KMS-11 (cell line): Measurements from ENCODE around the gene PDE5A.
"Not testable (repeated sequence)": the region's sequence is repeated elsewhere in the genome, so short reads cannot be mapped to it uniquely, and the experiment has no call there.

Experiments
- H2AFZ ChIP-seq: fragments of 200-600 bp; sonication (generic); 2 replicates; pipeline ENCODE4 v1.6.1; 2016; ENCODE audit warnings: antibody characterized with exemption, mixed run types, low read depth
- H3K27ac ChIP-seq: fragments of 200-600 bp; sonication (generic); 2 replicates; pipeline ENCODE4 v1.6.1; 2016; ENCODE audit warnings: mild to moderate bottlenecking, mixed run types
- H3K27me3 ChIP-seq: fragments of 200-600 bp; sonication (generic); 2 replicates; pipeline ENCODE4 v1.6.1; 2017; ENCODE audit warnings: mild to moderate bottlenecking, low read depth, mixed run types, moderate library complexity; ENCODE audit not compliant: insufficient read depth
- H3K36me3 ChIP-seq: fragments of 200-600 bp; sonication (generic); 2 replicates; pipeline ENCODE4 v1.6.1; 2017; ENCODE audit warnings: mild to moderate bottlenecking, mixed run types; ENCODE audit not compliant: insufficient read depth
- H3K4me1 ChIP-seq: fragments of 200-600 bp; sonication (generic); 2 replicates; pipeline ENCODE4 v1.6.1; 2016; ENCODE audit warnings: mild to moderate bottlenecking, low read depth, mixed run types; ENCODE audit not compliant: poor library complexity, severe bottlenecking
- H3K4me2 ChIP-seq: fragments of 200-600 bp; sonication (generic); 2 replicates; pipeline ENCODE4 v1.7.0; 2016; ENCODE audit warnings: mild to moderate bottlenecking, mixed run types
- H3K4me3 ChIP-seq: fragments of 200-600 bp; sonication (generic); IDR thresholded peaks from 2 replicates; pipeline ENCODE4 v1.6.1; 2017; ENCODE audit warnings: low read depth, low read length, mixed read lengths; ENCODE audit not compliant: insufficient read depth
- H3K79me2 ChIP-seq: fragments of 200-600 bp; sonication (generic); 2 replicates; pipeline ENCODE4 v1.6.1; 2016; ENCODE audit warnings: low read depth, mixed run types; ENCODE audit not compliant: insufficient read depth
- H3K9ac ChIP-seq: fragments of 200-600 bp; sonication (generic); 2 replicates; pipeline ENCODE4 v1.6.1; 2016; ENCODE audit warnings: mild to moderate bottlenecking, mixed run types
- H4K20me1 ChIP-seq: fragments of 200-600 bp; sonication (generic); 2 replicates; pipeline ENCODE4 v1.6.1; 2016; ENCODE audit warnings: mild to moderate bottlenecking, mixed run types; ENCODE audit not compliant: insufficient read depth
- CTCF ChIP-seq: fragments of 200-600 bp; sonication (generic); conservative IDR thresholded peaks from 2 replicates; pipeline ENCODE4 v1.6.1; 2017; ENCODE audit warnings: low read depth, mild to moderate bottlenecking, antibody characterized with exemption, low read length, moderate library complexity, mixed read lengths

The PDE5A gene

GRCh38 chr4:119643306-119644042 lies 14.9 kb upstream of the PDE5A start:
- Histone ChIP-seq H3K79me2 (no peaks in the 10 kb centered on the region), H2AFZ (no peak overlapping the region), H3K4me3 (no peak overlapping the region), H3K27ac (no peak overlapping the region), H3K4me2 (no peak overlapping the region), H3K9ac (no peak overlapping the region), H3K27me3 (no peaks in the 10 kb centered on the region), H3K36me3 (no peaks in the 10 kb centered on the region), H4K20me1 (no peaks in the 10 kb centered on the region), H3K4me1 (no peaks in the 10 kb centered on the region)
- TF ChIP-seq CTCF, result no peak

DNA sequence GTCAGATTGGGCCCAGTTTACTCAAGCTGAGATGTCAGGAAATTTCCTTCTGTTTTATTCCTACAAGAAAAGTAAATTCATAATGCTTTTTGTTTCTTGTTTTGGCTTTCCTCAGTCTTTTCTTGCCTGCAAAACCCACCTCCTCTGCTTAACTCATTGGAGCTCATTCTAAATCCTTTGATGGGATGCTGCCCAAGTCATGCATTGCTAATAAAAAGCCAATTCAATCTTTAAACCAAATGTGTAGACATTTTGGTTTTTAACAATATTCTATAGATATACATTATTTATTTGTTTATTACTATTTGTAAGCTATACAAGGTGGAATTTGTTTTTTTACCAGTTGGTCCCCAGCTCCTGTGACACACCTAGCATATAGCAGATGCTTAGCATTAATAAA lies 13.2 kb upstream of the PDE5A start:
- no peaks in the 10 kb centered on the region for H3K27me3 ChIP-seq
- H4K20me1 ChIP-seq, result no peaks in the 10 kb centered on the region
- H3K4me1 ChIP-seq, result no peaks in the 10 kb centered on the region
- no peak overlapping the region for H3K27ac ChIP-seq
- no peak overlapping the region for H3K9ac ChIP-seq
- no peak overlapping the region for H3K4me2 ChIP-seq
- H2AFZ ChIP-seq, result no peak overlapping the region
- no peak for TF ChIP-seq CTCF
- no peaks in the 10 kb centered on the region for H3K36me3 ChIP-seq
- H3K4me3 ChIP-seq, result no peak overlapping the region
- no peaks in the 10 kb centered on the region for H3K79me2 ChIP-seq

GRCh38 chr4:119638359-119638758 lies 9.8 kb upstream of the PDE5A start:
- Histone ChIP-seq H3K27ac (no peak overlapping the region), H3K79me2 (no peaks in the 10 kb centered on the region), H3K9ac (no peak overlapping the region), H3K27me3 (no peaks in the 10 kb centered on the region), H2AFZ (no peak overlapping the region), H3K36me3 (no peaks in the 10 kb centered on the region), H3K4me2 (no peak overlapping the region), H3K4me3 (no peak overlapping the region), H4K20me1 (no peaks in the 10 kb centered on the region), H3K4me1 (no peaks in the 10 kb centered on the region)
- TF ChIP-seq CTCF, result no peak

DNA sequence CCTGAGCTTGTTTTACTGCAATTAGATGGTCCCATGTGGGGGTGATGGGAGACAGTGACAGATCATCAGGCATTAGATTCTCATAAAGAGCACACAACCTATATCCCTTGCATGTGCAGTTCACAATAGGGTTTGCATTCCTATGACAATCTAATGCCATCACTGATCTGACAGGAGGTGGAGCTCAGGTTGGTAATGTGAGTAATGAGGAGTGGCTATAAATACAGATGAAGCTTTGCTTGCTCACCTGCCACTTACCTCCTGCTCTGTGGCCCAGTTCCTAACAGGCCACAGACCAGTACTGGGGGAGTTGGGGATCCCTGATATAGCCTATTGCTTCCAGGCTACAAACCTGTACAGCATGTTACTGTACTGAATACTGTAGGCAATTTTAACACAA lies 8.2 kb upstream of the PDE5A start:
- H3K9ac ChIP-seq, H3K4me2 ChIP-seq, H3K27me3 ChIP-seq, H3K79me2 ChIP-seq, H3K4me3 ChIP-seq, H3K4me1 ChIP-seq, H4K20me1 ChIP-seq, H3K36me3 ChIP-seq, H2AFZ ChIP-seq, H3K27ac ChIP-seq: not testable (repeated sequence)

DNA sequence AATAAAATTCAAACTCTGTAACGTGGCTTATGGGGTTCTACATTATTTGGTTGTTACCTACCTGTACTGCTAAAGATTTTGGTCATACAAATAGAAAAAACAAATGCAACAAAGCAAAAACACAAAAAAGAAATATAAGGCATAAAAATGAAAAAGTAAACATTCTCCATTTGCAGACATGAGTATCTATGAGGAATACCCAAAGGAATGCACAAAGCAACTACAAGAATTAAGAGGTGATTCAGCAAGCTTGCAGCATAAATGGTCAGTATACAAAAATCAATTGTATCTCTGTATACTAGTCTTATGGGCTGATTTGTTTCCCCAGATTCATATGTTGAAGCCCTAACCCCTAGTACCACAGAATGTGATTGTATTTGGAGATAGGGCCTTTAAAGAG lies 3.6 kb upstream of the PDE5A start:
- H3K4me1 ChIP-seq, result peaks cover 7% of the 10 kb centered on the region
- TF ChIP-seq CTCF, result no peak
- no peak overlapping the region for H3K4me3 ChIP-seq
- H3K27me3 ChIP-seq, result no peaks in the 10 kb centered on the region
- no peaks in the 10 kb centered on the region for H4K20me1 ChIP-seq
- no peak overlapping the region for H2AFZ ChIP-seq
- H3K9ac ChIP-seq, result no peak overlapping the region
- H3K36me3 ChIP-seq, result no peaks in the 10 kb centered on the region
- H3K79me2 ChIP-seq, result no peaks in the 10 kb centered on the region
- H3K4me2 ChIP-seq, result no peak overlapping the region
- H3K27ac ChIP-seq, result no peak overlapping the region
